ENCODE measurements around the gene MYLK.
"Not testable (repeated sequence)": the region's sequence is repeated elsewhere in the genome, so short reads cannot be mapped to it uniquely, and the experiment has no call there.

MYLK gene

GRCh38 chr3:123627673-123628670 is 256.2 kb downstream of the MYLK start:
- DNase-seq (ENCODE audit: low read depth in 2 of 2), result no peak

DNA sequence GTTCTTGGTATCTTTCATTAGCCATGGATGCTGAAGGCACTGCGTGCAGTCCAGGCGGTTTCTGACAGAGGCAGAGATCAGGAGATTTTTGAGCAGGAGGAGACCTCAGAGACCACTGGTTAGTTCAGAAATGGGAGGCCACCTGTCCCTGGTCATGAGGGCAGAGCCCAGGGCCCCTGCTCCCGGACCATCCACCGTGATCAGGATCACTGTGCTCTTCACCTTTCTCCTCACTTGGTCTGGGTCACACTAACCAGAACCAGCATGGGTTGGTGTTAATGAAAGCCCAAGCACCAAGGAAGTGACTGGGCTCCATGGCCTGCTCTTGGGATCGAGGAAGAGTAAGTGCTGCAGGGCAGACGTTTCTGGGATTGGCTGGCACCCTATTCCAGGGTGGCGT is 257.3 kb downstream of the MYLK start:
- DNase-seq (ENCODE audit: low read depth in 2 of 2), result no peak

GRCh38 chr3:123624302-123624701 is 259.8 kb downstream of the MYLK start:
- DNase-seq (ENCODE audit: low read depth in 2 of 2), result no peak

- DNase-seq (ENCODE audit: low read depth in 2 of 2), result no peak
Observed at GRCh38 chr3:123623346-123623880, 260.7 kb downstream of the MYLK start.

DNA sequence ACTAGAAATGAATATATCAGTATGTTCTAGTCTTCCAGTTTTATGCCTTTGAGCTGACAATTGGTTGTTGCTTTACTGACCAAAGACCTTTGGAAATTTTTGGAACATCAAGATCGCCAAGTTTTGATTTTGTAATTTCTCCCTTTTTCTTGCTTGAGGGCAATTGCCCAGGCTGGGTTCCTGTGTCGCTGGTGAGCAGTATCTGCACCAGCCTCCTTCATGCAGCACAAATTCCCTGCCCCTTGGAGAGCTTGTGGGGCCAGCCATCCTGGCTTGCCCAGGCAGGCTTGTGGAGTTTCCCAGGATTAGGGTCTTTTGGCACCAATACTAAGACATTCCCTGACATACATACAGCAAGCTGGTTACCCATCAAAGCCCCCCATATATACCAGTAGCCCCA is 261.4 kb downstream of the MYLK start:
- no peak for DNase-seq (ENCODE audit: low read depth in 2 of 2)

DNA sequence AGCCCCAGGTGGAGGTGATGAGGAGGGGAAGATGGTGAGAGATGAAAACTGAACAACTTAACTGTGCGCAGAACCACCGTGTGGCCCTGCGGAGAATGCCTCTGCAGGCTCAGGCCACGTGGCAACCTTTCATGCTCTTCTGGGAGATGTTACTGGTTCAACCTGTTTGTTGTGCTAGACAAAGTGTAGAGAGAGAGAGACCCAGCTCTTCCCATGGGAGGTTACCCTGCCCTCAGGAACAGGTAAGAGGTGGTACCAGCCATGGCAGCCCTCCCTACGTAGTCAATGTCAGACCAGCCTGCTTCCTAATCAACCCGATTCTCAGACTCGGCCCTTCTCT is 262.3 kb downstream of the MYLK start:
- DNase-seq (ENCODE audit: low read depth in 2 of 2), result no peak

DNA sequence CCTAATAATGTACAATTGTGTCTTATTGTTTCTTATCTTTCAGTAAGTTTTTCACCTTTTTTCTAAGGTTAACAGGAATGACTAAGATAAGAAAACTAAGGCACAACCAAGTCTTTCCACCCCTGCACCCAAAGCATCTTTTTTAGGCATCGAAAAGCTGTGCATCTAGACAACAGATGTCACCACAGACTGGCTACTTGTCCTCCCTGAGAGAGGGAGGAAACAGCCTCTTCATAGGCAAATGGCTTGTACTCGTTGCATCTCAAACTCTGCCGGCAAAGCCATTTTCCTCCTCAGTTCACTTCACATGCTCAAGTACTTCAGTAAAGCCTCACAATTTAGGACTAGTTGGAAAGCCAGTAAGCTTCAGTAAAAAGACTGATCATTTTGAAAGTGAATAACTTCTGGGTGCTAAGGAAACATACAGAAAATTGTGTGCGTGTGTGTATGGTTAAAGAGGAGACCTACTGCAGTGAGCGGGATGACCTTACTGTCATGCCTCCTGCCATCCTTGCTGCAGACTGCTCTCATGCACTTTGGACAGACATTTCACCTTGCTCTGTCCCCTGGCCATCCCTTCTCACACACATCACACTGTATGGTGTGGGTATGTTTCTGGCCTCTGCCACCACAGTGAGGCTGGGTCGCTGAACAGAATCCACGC is 262.8 kb downstream of the MYLK start:
- DNase-seq (ENCODE audit: low read depth in 2 of 2), result no peak

DNA sequence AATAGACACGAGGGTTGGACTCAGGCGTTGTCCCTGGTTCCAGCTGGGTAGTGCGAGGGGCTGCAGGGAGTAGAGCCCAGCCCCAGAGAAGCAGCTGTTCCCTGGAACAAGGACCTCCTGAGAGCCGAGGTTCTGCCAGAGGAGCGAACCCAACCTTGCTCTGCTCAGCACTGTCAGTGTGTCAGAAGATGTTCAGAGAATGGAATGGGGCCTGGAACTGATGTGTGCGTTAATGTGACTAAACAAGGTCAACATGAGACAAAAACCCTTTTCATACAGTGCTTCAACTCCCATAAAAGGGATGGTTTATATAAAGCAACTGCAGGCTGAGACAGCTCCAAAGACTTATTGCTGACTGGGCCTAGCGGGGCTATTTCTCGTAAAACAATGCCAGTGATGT is 263.8 kb downstream of the MYLK start:
- DNase-seq (ENCODE audit: low read depth in 2 of 2), result no peak

DNA sequence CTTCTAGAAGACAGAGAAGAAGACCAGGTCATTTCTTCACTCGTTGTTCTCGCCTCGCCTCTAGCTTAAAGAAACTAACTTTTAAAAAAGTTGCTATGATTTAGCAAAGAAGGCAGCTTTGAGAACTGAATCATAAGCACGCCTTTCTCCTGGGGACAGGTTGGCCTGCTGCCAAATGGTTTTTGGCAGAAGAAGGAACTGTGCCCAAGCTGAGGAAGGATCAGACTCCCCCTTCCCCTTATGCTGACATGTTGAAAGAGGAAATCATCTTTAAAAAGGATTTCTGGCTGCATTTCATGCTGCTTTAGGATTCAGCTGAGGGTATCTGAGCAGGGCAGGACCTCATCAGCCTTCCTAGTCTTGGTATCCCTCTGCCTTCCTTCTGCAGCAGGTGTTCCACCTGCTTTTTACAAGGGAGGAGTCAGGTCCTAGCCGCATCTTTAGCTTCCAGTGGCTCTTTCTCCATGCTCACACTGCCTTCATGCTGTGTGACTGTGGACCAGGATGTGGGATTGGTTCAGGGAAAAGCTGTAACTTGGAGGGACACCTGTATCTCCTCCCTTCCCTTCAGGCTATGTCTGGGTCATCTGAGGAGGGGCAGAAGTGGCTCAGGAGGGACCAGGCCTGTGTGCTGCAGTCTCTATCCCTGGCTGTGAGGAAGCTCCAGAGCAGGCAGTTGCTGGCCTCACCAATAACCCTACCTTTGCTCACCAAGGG is 265.2 kb downstream of the MYLK start:
- peak; percentile 74 to 76 for DNase-seq (ENCODE audit: low read depth in 2 of 2)

DNA sequence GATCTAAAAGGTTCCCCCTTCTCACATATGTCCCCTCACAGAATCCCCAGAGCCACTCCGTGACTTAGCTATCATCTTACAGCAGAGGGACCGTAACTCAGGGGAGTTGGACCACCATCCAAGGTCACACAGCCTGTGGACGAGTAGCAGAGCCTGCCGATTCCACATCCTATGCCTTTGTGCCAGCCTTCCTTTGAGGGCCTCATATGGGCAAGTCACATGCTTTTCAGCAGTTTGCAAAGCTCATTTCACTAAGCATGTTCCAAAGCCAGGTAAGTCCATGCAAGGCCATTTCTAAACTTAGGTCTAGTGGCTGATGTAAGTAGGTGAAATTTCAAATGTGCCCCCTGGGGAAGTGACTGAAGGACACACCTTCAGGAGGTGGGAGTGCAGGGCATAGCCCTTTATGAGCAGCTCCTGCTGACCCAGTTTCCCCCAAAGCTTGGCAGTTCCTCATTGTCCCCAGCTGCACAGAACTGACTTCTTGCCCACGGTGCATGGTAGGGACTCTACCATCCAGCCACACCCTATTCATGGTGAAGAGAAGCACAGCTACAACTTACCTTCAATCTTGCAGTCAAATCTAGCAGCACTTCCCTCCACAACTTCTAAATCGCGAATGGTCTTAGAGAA is 265.9 kb downstream of the MYLK start:
- DNase-seq (ENCODE audit: low read depth in 2 of 2), result no peak

DNA sequence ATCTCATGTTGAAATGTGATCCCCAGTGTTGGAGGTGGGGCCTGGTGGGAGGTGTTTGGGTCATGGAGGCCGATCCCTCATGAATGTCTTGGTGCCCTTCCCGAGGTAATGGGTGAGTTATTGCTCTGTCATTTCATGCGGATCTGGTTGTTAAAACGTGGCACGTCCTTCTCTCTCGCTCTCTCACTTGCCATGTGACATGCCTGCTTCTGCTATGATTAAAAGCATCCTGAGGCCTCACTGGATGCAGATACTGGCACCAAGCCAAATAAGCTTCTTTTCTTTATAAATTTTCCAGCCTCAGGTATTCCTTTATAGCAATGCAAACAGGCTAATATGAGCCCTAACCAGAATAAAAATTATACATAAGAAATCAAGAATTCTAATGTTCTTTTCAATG is 267.5 kb downstream of the MYLK start:
- no peak for DNase-seq (ENCODE audit: low read depth in 2 of 2)

DNA sequence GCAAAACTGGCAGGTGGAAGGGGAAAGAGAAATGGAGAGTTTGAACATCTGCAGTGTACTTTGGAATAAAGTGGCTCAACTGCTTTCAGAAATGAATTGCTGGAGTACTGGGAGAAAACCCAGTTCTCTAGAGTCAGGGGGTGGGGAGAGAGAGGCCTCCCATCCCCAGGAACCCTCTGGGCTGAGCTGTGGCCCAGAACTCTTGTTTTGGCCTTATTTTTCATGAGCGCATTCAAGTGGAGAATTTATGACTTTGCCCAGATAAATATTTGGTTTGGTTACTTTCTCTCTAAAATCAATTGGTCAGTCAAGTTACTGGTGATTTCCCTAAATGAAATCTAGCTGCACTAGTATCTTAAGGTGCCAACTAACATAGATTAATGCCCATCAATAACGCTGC is 270.6 kb downstream of the MYLK start:
- DNase-seq (ENCODE audit: low read depth in 2 of 2), result no peak

- DNase-seq (ENCODE audit: low read depth in 2 of 2), result not testable (repeated sequence)
Observed at GRCh38 chr3:123611674-123612073, 272.5 kb downstream of the MYLK start.

- no peak for DNase-seq (ENCODE audit: low read depth in 2 of 2)
Observed at GRCh38 chr3:123611082-123611481, 273.1 kb downstream of the MYLK start.

DNA sequence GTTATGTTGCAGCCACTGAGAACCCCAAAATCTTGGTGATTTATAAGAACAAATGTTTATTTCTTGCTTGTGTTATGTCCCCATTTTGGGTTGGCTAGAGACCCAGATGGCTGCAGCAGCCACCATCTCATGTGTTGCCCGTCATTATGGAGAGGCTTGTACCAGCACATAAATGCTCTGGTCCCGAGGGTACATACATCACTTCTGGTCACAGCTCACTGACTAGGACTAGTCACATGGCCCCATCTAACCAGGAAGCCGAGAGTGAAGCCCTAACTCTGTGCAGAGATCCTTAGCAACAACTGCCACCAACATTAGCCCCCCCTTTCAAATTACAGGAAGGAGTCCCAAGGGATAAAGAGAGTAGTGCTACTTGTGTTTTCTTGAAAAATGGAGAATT is 273.8 kb downstream of the MYLK start:
- DNase-seq (ENCODE audit: low read depth in 2 of 2), result no peak

- DNase-seq (ENCODE audit: low read depth in 2 of 2), result no peak
Observed at GRCh38 chr3:123609063-123609462, 275.1 kb downstream of the MYLK start.

GRCh38 chr3:123608263-123608937 is 275.7 kb downstream of the MYLK start:
- DNase-seq (ENCODE audit: low read depth in 2 of 2), result no peak

GRCh38 chr3:123606527-123606926 is 277.6 kb downstream of the MYLK start:
- DNase-seq (ENCODE audit: low read depth in 2 of 2), result no peak

GRCh38 chr3:123605789-123606234 is 278.3 kb downstream of the MYLK start:
- no peak for DNase-seq (ENCODE audit: low read depth in 2 of 2)

DNA sequence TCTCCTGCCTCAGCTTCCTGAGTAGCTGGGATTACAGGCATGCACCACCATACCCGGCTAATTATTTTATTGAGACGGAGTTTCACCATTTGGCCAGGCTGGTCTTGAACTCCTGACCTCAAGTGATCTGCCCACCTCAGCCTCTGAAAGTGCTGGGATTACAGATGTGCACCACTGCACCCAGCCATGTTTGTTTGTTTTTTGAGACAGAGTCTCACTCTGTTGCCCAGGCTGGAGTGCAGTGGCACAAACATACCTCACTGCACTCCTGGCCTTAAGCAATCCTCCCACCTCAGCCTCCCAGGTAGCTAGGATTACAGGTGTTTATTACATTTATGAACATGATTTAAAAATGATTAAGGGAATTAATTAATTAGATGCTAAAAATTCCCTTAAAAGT is 281.0 kb downstream of the MYLK start:
- DNase-seq (ENCODE audit: low read depth in 2 of 2), result not testable (repeated sequence)

DNA sequence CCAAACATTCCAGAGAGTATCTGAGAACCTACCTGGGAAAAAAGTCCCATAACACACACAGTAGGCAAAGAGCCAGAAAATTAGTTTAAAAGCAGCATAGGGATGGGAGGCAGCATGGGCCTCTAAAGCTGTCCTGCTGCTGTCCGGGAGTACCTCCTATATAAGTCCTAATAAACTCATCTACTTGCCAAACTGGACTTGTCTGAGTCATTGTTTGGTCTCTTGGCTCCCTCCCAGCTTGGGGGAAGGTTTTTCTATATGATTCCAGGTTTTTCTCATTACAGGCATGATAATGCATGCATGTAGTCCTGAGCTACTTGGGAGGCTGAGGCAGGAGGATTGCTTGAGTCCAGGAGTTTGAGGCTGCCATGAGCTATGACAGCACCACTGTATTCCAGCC is 281.8 kb downstream of the MYLK start:
- DNase-seq (ENCODE audit: low read depth in 2 of 2), result peak; percentile 90 to 91

Data from fibroblast of skin of left quadriceps (primary cell).